HepG2 (cell line): Measurements from ENCODE around the gene KLKB1. TPM values are rescaled to one million over a fixed set of nuclear protein-coding genes. Genes with fewer than 3 reads are reported as not detected.

Experiments
- ATAC-seq: fragments of 200-7000 bp; cut with Tn5 transposase; 3 replicates; pipeline ENCODE4 v1.9.1; 2020; ENCODE audit warnings: mild to moderate bottlenecking, moderate library complexity
- BruUV-seq: library from RNA; stranded (reverse); fragments of 400-500 nt; replicated peaks from 2 replicates; lab custom pipeline; 2021; lab: Mats Ljungman, UMichigan
- CTCF ChIA-PET: fragments of 300-600 bp; formaldehyde crosslinking; extraction: SDS; loops from one replicate; lab custom pipeline; 2021; ENCODE audit warnings: low total read pairs, inconsistent platforms, low intra/inter-chr PET ratio; lab: Yijun Ruan, JAX
- POLR2A ChIA-PET: fragments of 350-600 bp; sonication (Branson Sonifier 250); formaldehyde crosslinking; loops from one replicate; lab custom pipeline; 2020; ENCODE audit warnings: antibody characterized with exemption, inconsistent platforms; lab: Yijun Ruan, JAX
- DNase-seq: peaks from one replicate; pipeline ENCODE4 v3.0.0-alpha.2; 2015; ENCODE audit warnings: low spot score
- FAIRE-seq: peaks from 3 replicates; lab custom pipeline; 2011; peaks lifted over from hg19 to GRCh38; lab: Jason Lieb, UNC
- H2AFZ ChIP-seq: one replicate; pipeline ENCODE4 v1.6.1; 2011; ENCODE audit warnings: low read length, inconsistent platforms
- H3K27ac ChIP-seq: fragments of 300-600 bp; 3 replicates; pipeline ENCODE4 v1.8.0; 2011; ENCODE audit warnings: mixed run types, mild to moderate bottlenecking, mixed read lengths, low read length, inconsistent platforms; ENCODE audit not compliant: insufficient read depth; ENCODE audit errors: extremely low read length
- H3K27me3 ChIP-seq, 2 experiments: fragments of 200-600 bp in 1 of 2; 2 replicates in 1 of 2; 3 replicates in 1 of 2; pipeline versions ENCODE4 v1.6.0 to v1.8.0; 2011; ENCODE audit warnings: low read length in 2 of 2, mild to moderate bottlenecking in 2 of 2, moderate library complexity in 2 of 2, inconsistent platforms in 1 of 2; ENCODE audit not compliant: insufficient read depth in 2 of 2, control insufficient read depth in 1 of 2
- H3K36me3 ChIP-seq, 2 experiments: fragments of 200-600 bp in 1 of 2; replicated peaks in 1 of 2; 2 replicates in 1 of 2; 3 replicates in 1 of 2; pipeline versions ENCODE4 v1.5.1 to v1.8.0; 2011; ENCODE audit warnings: low read length in 2 of 2, inconsistent platforms in 1 of 2; ENCODE audit not compliant: insufficient read depth in 2 of 2, control insufficient read depth in 1 of 2
- H3K4me1 ChIP-seq: 2 replicates; pipeline ENCODE4 v1.5.1; 2012; ENCODE audit warnings: low read length, inconsistent platforms; ENCODE audit not compliant: insufficient read depth
- H3K4me2 ChIP-seq: 2 replicates; pipeline ENCODE4 v1.6.0; 2011; ENCODE audit warnings: low read depth, low read length, inconsistent platforms
- H3K4me3 ChIP-seq, 3 experiments: fragments of 200-600 bp in 1 of 3; sonication (generic), shearing (Covaris generic) in 1 of 3; replicated peaks in 1 of 3; 2 replicates each; pipeline ENCODE4 v1.5.1; 2011 to 2016; ENCODE audit warnings: low read length in 3 of 3, inconsistent platforms in 2 of 3, low read depth in 2 of 3, mild to moderate bottlenecking in 2 of 3, control low read depth in 1 of 3, mixed read lengths in 1 of 3; ENCODE audit not compliant: insufficient read depth in 1 of 3
- H3K79me2 ChIP-seq: one replicate; pipeline ENCODE4 v1.6.1; 2011; ENCODE audit warnings: low read length, inconsistent platforms; ENCODE audit not compliant: insufficient read depth
- H3K9ac ChIP-seq: 2 replicates; pipeline ENCODE4 v1.6.0; 2011; ENCODE audit warnings: mild to moderate bottlenecking, low read depth, low read length, inconsistent platforms; ENCODE audit not compliant: insufficient read depth
- H3K9me3 ChIP-seq: 2 replicates; pipeline ENCODE4 v1.5.1; 2012; ENCODE audit warnings: mild to moderate bottlenecking, low read length
- H4K20me1 ChIP-seq: 2 replicates; pipeline ENCODE4 v1.6.0; 2011; ENCODE audit warnings: inconsistent platforms, mild to moderate bottlenecking, low read length, moderate library complexity; ENCODE audit not compliant: insufficient read depth
- ELF3 ChIP-seq: IDR thresholded peaks from 2 replicates; pipeline ENCODE4 v1.6.1; 2016; ENCODE audit warnings: missing genetic modification reagents, missing compliant biosample characterization
- FOXJ3 ChIP-seq: sonication (generic); formaldehyde crosslinking; IDR thresholded peaks from 2 replicates; pipeline ENCODE4 v1.4.0; 2020; ENCODE audit warnings: missing genetic modification reagents, mild to moderate bottlenecking, borderline replicate concordance
- GLI4 ChIP-seq: sonication (generic); formaldehyde crosslinking; IDR thresholded peaks from 2 replicates; pipeline ENCODE4 v1.5.1; 2020; ENCODE audit warnings: missing genetic modification reagents, mild to moderate bottlenecking, moderate library complexity, borderline replicate concordance
- IKZF5 ChIP-seq: IDR thresholded peaks from 2 replicates; pipeline ENCODE4 v1.6.1; 2018; ENCODE audit warnings: missing genetic modification reagents, mild to moderate bottlenecking, missing compliant biosample characterization
- NFRKB ChIP-seq: fragments of 450-650 bp; IDR thresholded peaks from 2 replicates; pipeline ENCODE4 v1.6.1; 2017
- SNRNP70 ChIP-seq: fragments of 200-400 bp; formaldehyde crosslinking; IDR thresholded peaks from 2 replicates; pipeline ENCODE4 v1.6.1; 2017; ENCODE audit warnings: mild to moderate bottlenecking, low read depth, low read length, moderate library complexity
- ZBTB8A ChIP-seq: sonication (generic); formaldehyde crosslinking; IDR thresholded peaks from 2 replicates; pipeline ENCODE4 v1.4.0; 2020; ENCODE audit warnings: mild to moderate bottlenecking, low read depth, missing genetic modification reagents, borderline replicate concordance
- ZFP41 ChIP-seq: sonication (generic); formaldehyde crosslinking; IDR thresholded peaks from 2 replicates; pipeline ENCODE4 v1.4.0; 2020; ENCODE audit warnings: mild to moderate bottlenecking, missing genetic modification reagents, borderline replicate concordance
- ZNF337 ChIP-seq: sonication (generic); formaldehyde crosslinking; IDR thresholded peaks from 2 replicates; pipeline ENCODE4 v1.5.1; 2020; ENCODE audit warnings: missing genetic modification reagents, low read depth, mild to moderate bottlenecking, borderline replicate concordance
- ZNF557 ChIP-seq: sonication (generic); formaldehyde crosslinking; IDR thresholded peaks from 2 replicates; pipeline ENCODE4 v1.4.0; 2020; ENCODE audit warnings: missing genetic modification reagents
- ZNF672 ChIP-seq: sonication (generic); formaldehyde crosslinking; IDR thresholded peaks from 2 replicates; pipeline ENCODE4 v1.8.1; 2022; ENCODE audit warnings: missing genetic modification reagents
- ZNF83 ChIP-seq: sonication (generic); formaldehyde crosslinking; IDR thresholded peaks from 2 replicates; pipeline ENCODE4 v1.4.0; 2020; ENCODE audit warnings: missing genetic modification reagents, mild to moderate bottlenecking, borderline replicate concordance
- WGBS: methylation state at CpG from one replicate; pipeline ENCODE4 v1.1.6; 2017; ENCODE audit warnings: low lambda C conversion rate; 5-methylcytosine and 5-hydroxymethylcytosine counted together
- in situ Hi-C: cut with HindIII; loops from 2 replicates; pipeline ENCODE4 v1.10.0; 2017; ENCODE audit warnings: low pct_unique_long_range_greater_than_20kb; ENCODE audit not compliant: extremely low pct_ligation_motif_present
- intact Hi-C: fragments of 100-400 bp; cut with micrococcal nuclease; formaldehyde crosslinking; loops from one replicate; pipeline ENCODE4 v1.10.0; 2022; ENCODE audit not compliant: unreplicated experiment
- polyA plus RNA-seq, 8 experiments: library from polyadenylated mRNA; depleted of rRNA in 3 of 8; stranded (reverse) in 7 of 8; unstranded in 1 of 8; fragments of >200 nt; fragmentation: Illumina TruSeq in 4 of 8; extraction: Trizol in 4 of 8; gene quantifications; 2 replicates each; pipeline versions ENCODE4 v1.2.1 to v1.2.3, GENCODE V29; 2011 to 2016; ENCODE audit warnings: low read depth in 4 of 8, missing spikeins in 1 of 8, mixed read lengths in 1 of 8; ENCODE audit not compliant: insufficient read depth in 1 of 8
- total RNA-seq, 5 experiments: library from RNA; depleted of rRNA; stranded (reverse); fragments of >200 nt; fragmentation: Illumina TruSeq; extraction: Trizol; gene quantifications; 2 replicates each; pipeline ENCODE4 v1.2.3, GENCODE V29; 2016; ENCODE audit warnings: low read depth in 1 of 5
- TF ChIP-seq, protein P1 (sequence below): sonication (generic); formaldehyde crosslinking; IDR thresholded peaks from 2 replicates; pipeline ENCODE4 v1.4.0; 2020; ENCODE audit warnings: missing genetic modification reagents

Gene KLKB1
- total and polyA plus RNA-seq, 2 of the 13 experiments (the other 11 are each of a cell fraction or from before 2014, with no cell fraction given): 0.26 to 0.49 TPM

GRCh38 chr4:186300659-186301390 is 73.5 kb downstream of the KLKB1 start:
- FAIRE-seq (no peak), DNase-seq (no peak), ATAC-seq (no peak)
- Histone ChIP-seq H3K4me3 (no peak overlapping the region), H3K9me3 (no peaks in the 10 kb centered on the region), H3K4me2 (no peak overlapping the region), H3K4me1 (peaks cover 6% of the 10 kb centered on the region; the same call in 1 of the 2 replicates), H3K9ac (no peak overlapping the region), H4K20me1 (no peaks in the 10 kb centered on the region), H3K36me3 (no peaks in the 10 kb centered on the region), H2AFZ (no peak overlapping the region), H3K79me2 (no peaks in the 10 kb centered on the region), H3K27me3 (peaks cover 0 to 25% of the 10 kb centered on the region in 2 experiments; a peak in 2 of 5 replicates), H3K27ac (no peak overlapping the region)
- in situ Hi-C loops: loop anchor here (10.0 kb wide), 1 partner anchor 284 kb away; no protein-coding TSS in a partner anchor
- no TSS peak for BruUV-seq
- ChIA-PET POLR2A (no interaction called here), CTCF (no interaction called here)
- 3% methylated on average over 6 of the region's 6 CpGs for WGBS
- TF ChIP-seq ZFP41 (CRISPR knock-in tag): no peak
- no peak for TF ChIP-seq ZNF83
- TF ChIP-seq FOXJ3 (CRISPR knock-in tag): no peak
- TF ChIP-seq ZNF672: no peak
- TF ChIP-seq, protein P1, sequence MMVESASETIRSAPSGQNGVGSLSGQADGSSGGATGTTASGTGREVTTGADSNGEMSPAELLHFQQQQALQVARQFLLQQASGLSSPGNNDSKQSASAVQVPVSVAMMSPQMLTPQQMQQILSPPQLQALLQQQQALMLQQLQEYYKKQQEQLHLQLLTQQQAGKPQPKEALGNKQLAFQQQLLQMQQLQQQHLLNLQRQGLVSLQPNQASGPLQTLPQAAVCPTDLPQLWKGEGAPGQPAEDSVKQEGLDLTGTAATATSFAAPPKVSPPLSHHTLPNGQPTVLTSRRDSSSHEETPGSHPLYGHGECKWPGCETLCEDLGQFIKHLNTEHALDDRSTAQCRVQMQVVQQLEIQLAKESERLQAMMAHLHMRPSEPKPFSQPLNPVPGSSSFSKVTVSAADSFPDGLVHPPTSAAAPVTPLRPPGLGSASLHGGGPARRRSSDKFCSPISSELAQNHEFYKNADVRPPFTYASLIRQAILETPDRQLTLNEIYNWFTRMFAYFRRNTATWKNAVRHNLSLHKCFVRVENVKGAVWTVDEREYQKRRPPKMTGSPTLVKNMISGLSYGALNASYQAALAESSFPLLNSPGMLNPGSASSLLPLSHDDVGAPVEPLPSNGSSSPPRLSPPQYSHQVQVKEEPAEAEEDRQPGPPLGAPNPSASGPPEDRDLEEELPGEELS (CRISPR knock-in tag): no peak
- no peak for TF ChIP-seq GLI4 (CRISPR knock-in tag)
- TF ChIP-seq NFRKB: no peak
- TF ChIP-seq ELF3 (CRISPR knock-in tag): no peak
- no peak for TF ChIP-seq ZBTB8A (CRISPR knock-in tag)
- no peak for TF ChIP-seq ZNF557 (CRISPR knock-in tag)
- TF ChIP-seq IKZF5 (CRISPR knock-in tag): no peak
- TF ChIP-seq SNRNP70: no peak
- no peak for TF ChIP-seq ZNF337 (CRISPR knock-in tag)
- intact Hi-C loops: no loop called here
